Natural killer cell (primary cell): ENCODE data around the gene PDZRN4. TPM values are rescaled to one million over a fixed set of nuclear protein-coding genes. Genes with fewer than 3 reads are reported as not detected.

Experiments
- ATAC-seq, 3 donors: fragments of 150-1000 bp in 2 of 3; fragments of 200-7000 bp in 1 of 3; cut with Tn5 transposase; 1 replicate in 1 of 3; 2 replicates in 2 of 3; pipeline ENCODE4 v1.10.0; 2021; ENCODE audit warnings: mild to moderate bottlenecking in 2 of 3, moderate library complexity in 2 of 3
- DNase-seq, 2 donors: peaks; one replicate each; pipeline versions ENCODE4 v3.0.0 to v3.0.0-alpha.2; 2013 to 2021; ENCODE audit warnings: mixed read lengths in 1 of 2
- H3K27ac ChIP-seq: one replicate; pipeline ENCODE4 v1.5.1; 2013; ENCODE audit warnings: mild to moderate bottlenecking, low read length
- H3K27me3 ChIP-seq: one replicate; pipeline ENCODE4 v1.6.1; 2013; ENCODE audit warnings: low read length; ENCODE audit not compliant: control insufficient read depth, insufficient read depth
- H3K36me3 ChIP-seq: one replicate; pipeline ENCODE4 v1.6.1; 2013; ENCODE audit warnings: low read length; ENCODE audit not compliant: control insufficient read depth, insufficient read depth
- H3K4me1 ChIP-seq: one replicate; pipeline ENCODE4 v1.6.1; 2013; ENCODE audit warnings: low read length; ENCODE audit not compliant: control insufficient read depth, insufficient read depth
- H3K4me3 ChIP-seq: one replicate; pipeline ENCODE4 v1.5.1; 2013; ENCODE audit warnings: low read length
- H3K9me3 ChIP-seq: one replicate; pipeline ENCODE4 v1.6.1; 2013; ENCODE audit warnings: low read length; ENCODE audit not compliant: control insufficient read depth, insufficient read depth
- H3K27ac Mint-ChIP-seq, 2 donors: one replicate each; pipeline ENCODE4 v1.8.0; 2022; ENCODE audit warnings: mild to moderate bottlenecking in 2 of 2, mixed read lengths in 2 of 2, moderate library complexity in 1 of 2
- H3K27me3 Mint-ChIP-seq, 2 donors: one replicate each; pipeline ENCODE4 v1.8.0; 2022; ENCODE audit warnings: low read depth in 2 of 2, mixed read lengths in 2 of 2
- H3K36me3 Mint-ChIP-seq: one replicate; pipeline ENCODE4 v1.8.0; 2022; ENCODE audit warnings: mixed read lengths
- H3K4me1 Mint-ChIP-seq, 2 donors: one replicate each; pipeline ENCODE4 v1.8.0; 2022; ENCODE audit warnings: mixed read lengths in 2 of 2
- H3K4me3 Mint-ChIP-seq: one replicate; pipeline ENCODE4 v1.8.0; 2022; ENCODE audit warnings: mild to moderate bottlenecking, moderate library complexity, mixed read lengths
- H3K9me3 Mint-ChIP-seq, 2 donors: one replicate each; pipeline ENCODE4 v1.8.0; 2022; ENCODE audit warnings: mixed read lengths in 2 of 2
- CTCF ChIP-seq: fragments of 200-600 bp; IDR thresholded peaks from one replicate; pipeline ENCODE4 v1.8.0; 2022; ENCODE audit warnings: antibody characterized with exemption
- WGBS: methylation state at CpG from one replicate; pipeline ENCODE4 v1.1.7; 2013; ENCODE audit warnings: missing lambda C conversion rate; ENCODE audit not compliant: insufficient coverage; 5-methylcytosine and 5-hydroxymethylcytosine counted together
- intact Hi-C: fragments of 100-400 bp; cut with micrococcal nuclease; formaldehyde crosslinking; loops from one replicate; pipeline ENCODE4 v1.14.2; 2022
- total RNA-seq, 4 donors: library from RNA; stranded (reverse); fragments of 120-200 nt in 1 of 4; gene quantifications; one replicate each; pipeline versions ENCODE4 v1.2.3 to v1.2.4, GENCODE V29; 2013 to 2022

The PDZRN4 gene
- total RNA-seq, 3 donors from 2014 or later (not counting 1 experiment from before 2014, with no cell fraction given): not detected

GRCh38 chr12:41587574-41587973 is 399.5 kb downstream of the PDZRN4 start:
- H3K27ac Mint-ChIP-seq: no peak overlapping the region

GRCh38 chr12:41589878-41590277 is 401.8 kb downstream of the PDZRN4 start:
- no peak for ATAC-seq
- Mint-ChIP-seq H3K4me3 (no peak overlapping the region), H3K9me3 (peaks cover 2% of the 10 kb centered on the region in 2 donors), H3K4me1 (no peaks in the 10 kb centered on the region), H3K27ac (no peak overlapping the region), H3K36me3 (no peaks in the 10 kb centered on the region), H3K27me3 (no peaks in the 10 kb centered on the region)
- Histone ChIP-seq H3K36me3 (no peaks in the 10 kb centered on the region), H3K27me3 (no peaks in the 10 kb centered on the region), H3K9me3 (no peaks in the 10 kb centered on the region), H3K4me3 (no peak overlapping the region), H3K4me1 (no peaks in the 10 kb centered on the region), H3K27ac (no peak overlapping the region)
- DNase-seq: no peak
- intact Hi-C loops: no loop called here
- TF ChIP-seq CTCF: no peak
- WGBS: 97% methylated on average over 3 of the region's 4 CpGs

More at GRCh38 chr12:41587574-41587973, 399.5 kb downstream of the PDZRN4 start:
- Histone ChIP-seq H3K4me1 (no peaks in the 10 kb centered on the region), H3K4me3 (no peak overlapping the region), H3K27me3 (no peaks in the 10 kb centered on the region), H3K36me3 (no peaks in the 10 kb centered on the region), H3K9me3 (no peaks in the 10 kb centered on the region), H3K27ac (no peak overlapping the region)
- Mint-ChIP-seq H3K27me3 (no peaks in the 10 kb centered on the region), H3K9me3 (peaks cover 2% of the 10 kb centered on the region in 2 donors), H3K4me1 (no peaks in the 10 kb centered on the region), H3K4me3 (no peak overlapping the region), H3K36me3 (no peaks in the 10 kb centered on the region)
- ATAC-seq: no peak
- DNase-seq: no peak
- TF ChIP-seq CTCF: no peak
- intact Hi-C loops: no loop called here
- WGBS: no CpG with 5 or more reads among the region's 1 CpG

GRCh38 chr12:41596190-41596589 is 408.1 kb downstream of the PDZRN4 start:
- H3K4me1 Mint-ChIP-seq: no peaks in the 10 kb centered on the region
- TF ChIP-seq CTCF: no peak
- H3K27me3 Mint-ChIP-seq: no peaks in the 10 kb centered on the region
- H3K9me3 Mint-ChIP-seq: peaks cover 3 to 6% of the 10 kb centered on the region in 2 donors
- Histone ChIP-seq H3K4me1 (no peaks in the 10 kb centered on the region), H3K9me3 (no peaks in the 10 kb centered on the region), H3K27me3 (no peaks in the 10 kb centered on the region), H3K27ac (no peak overlapping the region), H3K4me3 (no peak overlapping the region), H3K36me3 (no peaks in the 10 kb centered on the region)
- ATAC-seq (no peak), DNase-seq (no peak)
- H3K36me3 Mint-ChIP-seq: no peaks in the 10 kb centered on the region
- intact Hi-C loops: no loop called here
- 72% methylated on average over 4 of the region's 4 CpGs for WGBS
- no peak overlapping the region for H3K27ac Mint-ChIP-seq
- no peak overlapping the region for H3K4me3 Mint-ChIP-seq

GRCh38 chr12:41604830-41605229 is 416.7 kb downstream of the PDZRN4 start:
- Histone ChIP-seq H3K27ac (no peak overlapping the region), H3K36me3 (no peaks in the 10 kb centered on the region), H3K9me3 (no peaks in the 10 kb centered on the region), H3K4me3 (no peak overlapping the region), H3K27me3 (no peaks in the 10 kb centered on the region), H3K4me1 (no peaks in the 10 kb centered on the region)
- H3K4me3 Mint-ChIP-seq: no peak overlapping the region
- peaks cover 3 to 5% of the 10 kb centered on the region in 2 donors for H3K9me3 Mint-ChIP-seq
- H3K27ac Mint-ChIP-seq: no peak overlapping the region
- H3K36me3 Mint-ChIP-seq: no peaks in the 10 kb centered on the region
- intact Hi-C loops: no loop called here
- ATAC-seq: no peak
- no peak for TF ChIP-seq CTCF
- no peaks in the 10 kb centered on the region for H3K27me3 Mint-ChIP-seq
- DNase-seq: no peak
- 77% methylated on average over 3 of the region's 3 CpGs for WGBS
- no peaks in the 10 kb centered on the region for H3K4me1 Mint-ChIP-seq
